Karpas-422 (cell line): ENCODE results near the gene FHIT. TPM values are rescaled to one million over a fixed set of nuclear protein-coding genes. Genes with fewer than 3 reads are reported as not detected.

ENCODE experiments used
- DNase-seq: peaks from one replicate; pipeline ENCODE4 v3.0.0-alpha.2; 2015
- H2AFZ ChIP-seq: fragments of 200-600 bp; sonication (generic); 2 replicates; pipeline ENCODE4 v1.6.1; 2014; ENCODE audit warnings: antibody characterized with exemption, low read length, mixed read lengths
- H3K27ac ChIP-seq: fragments of 200-600 bp; sonication (generic); 2 replicates; pipeline ENCODE4 v1.5.1; 2014; ENCODE audit warnings: mild to moderate bottlenecking, low read length, moderate library complexity
- H3K27me3 ChIP-seq: fragments of 200-600 bp; sonication (generic); 2 replicates; pipeline ENCODE4 v1.6.1; 2014; ENCODE audit warnings: low read length, mixed read lengths
- H3K36me3 ChIP-seq: fragments of 200-600 bp; sonication (generic); 2 replicates; pipeline ENCODE4 v1.6.1; 2014; ENCODE audit warnings: low read length, mixed read lengths; ENCODE audit not compliant: insufficient read depth
- H3K4me1 ChIP-seq: fragments of 200-600 bp; sonication (generic); 2 replicates; pipeline ENCODE4 v1.6.1; 2014; ENCODE audit warnings: mild to moderate bottlenecking, low read length, mixed read lengths
- H3K4me2 ChIP-seq: fragments of 200-600 bp; sonication (generic); 2 replicates; pipeline ENCODE4 v1.6.1; 2014; ENCODE audit warnings: low read length, low read depth, mild to moderate bottlenecking; ENCODE audit not compliant: poor library complexity, severe bottlenecking
- H3K4me3 ChIP-seq: fragments of 200-600 bp; sonication (generic); 2 replicates; pipeline ENCODE4 v1.5.1; 2014; ENCODE audit warnings: mild to moderate bottlenecking, antibody characterized with exemption, low read length, mixed read lengths
- H3K79me2 ChIP-seq: fragments of 200-600 bp; sonication (generic); 2 replicates; pipeline ENCODE4 v1.6.1; 2014; ENCODE audit warnings: mild to moderate bottlenecking, low read length, mixed read lengths
- H3K9ac ChIP-seq: fragments of 200-600 bp; sonication (generic); 2 replicates; pipeline ENCODE4 v1.6.0; 2014; ENCODE audit warnings: low read length
- H3K9me2 ChIP-seq: fragments of 200-600 bp; sonication (generic), shearing (Covaris generic); replicated peaks from 2 replicates; pipeline ENCODE4 v1.6.0; 2014; ENCODE audit warnings: mild to moderate bottlenecking, low read length, moderate library complexity; ENCODE audit not compliant: insufficient read depth
- H3K9me3 ChIP-seq: fragments of 300-700, 200-600 bp; sonication (generic); 2 replicates; pipeline ENCODE4 v1.6.1; 2014; ENCODE audit warnings: low read length, mixed read lengths
- H4K20me1 ChIP-seq: fragments of 200-600 bp; sonication (generic); 2 replicates; pipeline ENCODE4 v1.6.1; 2014; ENCODE audit warnings: mild to moderate bottlenecking, antibody characterized with exemption, low read length, low read depth; ENCODE audit not compliant: insufficient read depth
- total RNA-seq: library from RNA; depleted of rRNA; stranded (reverse); fragments of >200 nt; shearing (Covaris generic); gene quantifications from 2 replicates; pipeline ENCODE4 v1.2.3, GENCODE V29; 2014; ENCODE audit warnings: low replicate concordance

FHIT gene
- total RNA-seq, 1 experiment from 2014 or later: not detected

DNA sequence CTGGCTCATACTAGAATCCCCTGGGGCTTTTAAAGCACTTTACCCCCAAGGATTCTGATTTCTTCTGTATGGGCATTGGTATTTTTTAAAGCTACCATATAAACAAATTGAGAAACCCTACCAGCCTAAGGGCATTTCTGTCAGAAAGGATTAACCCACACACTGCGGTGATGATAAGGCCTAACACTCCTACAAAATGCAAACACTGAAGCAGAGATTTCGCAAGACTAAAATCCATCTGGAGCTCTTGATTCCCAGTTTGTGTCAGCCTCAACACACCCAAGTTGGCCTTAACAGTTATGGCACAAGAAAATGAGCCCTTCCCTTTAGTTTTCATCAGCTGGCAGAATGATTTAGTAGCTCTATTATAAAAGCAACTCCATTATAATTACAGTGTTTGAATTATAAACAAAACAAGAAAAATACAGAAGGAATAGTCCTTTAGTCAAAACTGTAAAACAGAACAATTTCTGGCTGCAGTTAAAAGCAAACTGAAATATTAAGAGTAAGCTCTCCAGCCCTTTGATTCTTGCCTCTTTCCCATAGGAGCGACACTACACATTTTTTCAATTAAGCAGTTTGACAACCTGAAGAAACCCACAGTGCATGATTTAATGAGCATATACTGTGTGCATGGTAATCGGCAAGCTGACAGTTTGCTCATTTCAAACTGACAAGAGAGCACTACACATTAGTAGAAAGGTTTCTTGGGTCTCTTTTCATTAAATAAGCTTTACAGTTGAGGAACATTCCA is 441.2 kb downstream of the FHIT start:
- H3K36me3 ChIP-seq: no peaks in the 10 kb centered on the region; the same call in 1 of the 2 replicates
- no peak overlapping the region for H3K4me2 ChIP-seq
- H3K27me3 ChIP-seq: no peaks in the 10 kb centered on the region
- no peak overlapping the region for H2AFZ ChIP-seq
- no peak for DNase-seq
- no peak overlapping the region for H3K9ac ChIP-seq
- H3K9me3 ChIP-seq: peaks cover 27% of the 10 kb centered on the region
- no peaks in the 10 kb centered on the region for H3K4me1 ChIP-seq
- H4K20me1 ChIP-seq: no peaks in the 10 kb centered on the region
- no peak overlapping the region for H3K27ac ChIP-seq
- H3K9me2 ChIP-seq: no peaks in the 10 kb centered on the region
- H3K4me3 ChIP-seq: no peak overlapping the region
- H3K79me2 ChIP-seq: no peaks in the 10 kb centered on the region

- no peak overlapping the region for H3K4me2 ChIP-seq
- H3K9ac ChIP-seq: no peak overlapping the region
- H3K9me3 ChIP-seq: peaks cover 26% of the 10 kb centered on the region
- H3K4me3 ChIP-seq: no peak overlapping the region
- H3K27ac ChIP-seq: no peak overlapping the region
- no peak overlapping the region for H2AFZ ChIP-seq
- H3K9me2 ChIP-seq: no peaks in the 10 kb centered on the region
- H3K4me1 ChIP-seq: no peaks in the 10 kb centered on the region
- no peaks in the 10 kb centered on the region for H4K20me1 ChIP-seq
- H3K27me3 ChIP-seq: no peaks in the 10 kb centered on the region
- H3K79me2 ChIP-seq: no peaks in the 10 kb centered on the region
- DNase-seq: no peak
- no peaks in the 10 kb centered on the region; the same call in 1 of the 2 replicates for H3K36me3 ChIP-seq
Measured at GRCh38 chr3:60803216-60804173, 447.8 kb downstream of the FHIT start.

DNA sequence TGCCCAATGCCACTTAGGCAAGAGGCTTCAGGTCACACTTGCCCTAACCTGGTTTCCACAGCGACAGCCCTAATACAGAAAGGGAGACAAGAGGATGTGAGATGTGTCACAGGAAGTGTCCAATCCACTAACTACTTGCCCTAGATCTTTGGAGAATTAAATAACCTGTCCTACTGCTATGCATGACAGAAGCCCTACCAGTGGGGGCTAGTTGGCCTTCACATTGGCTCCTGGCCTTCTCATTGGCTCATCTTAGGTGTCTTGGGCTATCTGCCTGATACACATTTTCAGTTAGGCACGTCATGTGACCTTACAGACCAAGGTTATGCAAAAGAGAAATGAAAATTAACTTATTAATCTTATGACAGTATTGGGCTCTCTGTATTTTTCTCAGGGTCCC is 449.9 kb downstream of the FHIT start:
- no peaks in the 10 kb centered on the region for H3K36me3 ChIP-seq
- H3K27ac ChIP-seq: no peak overlapping the region
- H3K4me3 ChIP-seq: no peak overlapping the region
- H3K9me2 ChIP-seq: no peaks in the 10 kb centered on the region
- H3K27me3 ChIP-seq: no peaks in the 10 kb centered on the region
- peaks cover 16% of the 10 kb centered on the region for H3K9me3 ChIP-seq
- no peaks in the 10 kb centered on the region for H3K79me2 ChIP-seq
- no peak overlapping the region for H3K4me2 ChIP-seq
- H4K20me1 ChIP-seq: no peaks in the 10 kb centered on the region
- H3K4me1 ChIP-seq: no peaks in the 10 kb centered on the region
- no peak overlapping the region for H3K9ac ChIP-seq
- no peak for DNase-seq
- H2AFZ ChIP-seq: no peak overlapping the region

- Histone ChIP-seq H3K4me1 (no peaks in the 10 kb centered on the region), H3K4me2 (no peak overlapping the region)
Measured at GRCh38 chr3:60798456-60798855, 452.8 kb downstream of the FHIT start.

GRCh38 chr3:60792249-60792852 is 458.9 kb downstream of the FHIT start:
- H3K9me2 ChIP-seq: no peaks in the 10 kb centered on the region
- H3K79me2 ChIP-seq: no peaks in the 10 kb centered on the region
- no peak overlapping the region for H3K4me3 ChIP-seq
- H3K27ac ChIP-seq: no peak overlapping the region
- H3K36me3 ChIP-seq: no peaks in the 10 kb centered on the region
- H3K4me1 ChIP-seq: no peaks in the 10 kb centered on the region
- no peak for DNase-seq
- no peak overlapping the region for H2AFZ ChIP-seq
- H4K20me1 ChIP-seq: no peaks in the 10 kb centered on the region
- peaks cover 15% of the 10 kb centered on the region for H3K9me3 ChIP-seq
- no peaks in the 10 kb centered on the region for H3K27me3 ChIP-seq
- no peak overlapping the region for H3K4me2 ChIP-seq
- H3K9ac ChIP-seq: no peak overlapping the region

More at GRCh38 chr3:60798456-60798855, 452.8 kb downstream of the FHIT start:
- Histone ChIP-seq H4K20me1 (no peaks in the 10 kb centered on the region), H3K9ac (no peak overlapping the region), H3K79me2 (no peaks in the 10 kb centered on the region), H3K27me3 (no peaks in the 10 kb centered on the region), H3K4me3 (no peak overlapping the region), H3K36me3 (no peaks in the 10 kb centered on the region), H2AFZ (no peak overlapping the region), H3K27ac (no peak overlapping the region), H3K9me3 (peaks cover 7% of the 10 kb centered on the region), H3K9me2 (no peaks in the 10 kb centered on the region)
- DNase-seq: no peak

DNA sequence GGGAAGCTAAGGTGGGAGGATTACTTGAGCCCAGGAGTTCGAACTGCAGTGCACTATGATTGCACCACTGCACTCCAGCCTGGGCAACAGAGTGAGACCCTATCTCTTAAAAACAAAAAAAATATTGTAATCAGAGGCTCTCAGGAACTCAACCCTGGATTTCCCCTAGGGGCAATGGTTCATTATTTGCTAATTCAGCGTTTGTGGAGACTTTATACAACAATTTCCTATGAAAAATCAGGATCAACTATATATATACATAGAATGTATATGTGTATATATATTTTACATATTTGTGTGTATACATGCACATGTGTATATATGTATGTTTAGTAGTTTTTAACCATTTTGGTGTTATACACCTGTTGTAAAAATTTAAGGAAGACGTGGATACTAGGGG is 463.1 kb downstream of the FHIT start:
- no peak overlapping the region for H3K9ac ChIP-seq
- H3K9me3 ChIP-seq: peaks cover 22% of the 10 kb centered on the region
- no peak overlapping the region for H3K27ac ChIP-seq
- H2AFZ ChIP-seq: no peak overlapping the region
- no peak overlapping the region for H3K4me2 ChIP-seq
- H3K4me1 ChIP-seq: no peaks in the 10 kb centered on the region
- H3K27me3 ChIP-seq: no peaks in the 10 kb centered on the region
- no peaks in the 10 kb centered on the region for H3K36me3 ChIP-seq
- no peaks in the 10 kb centered on the region for H4K20me1 ChIP-seq
- H3K9me2 ChIP-seq: no peaks in the 10 kb centered on the region
- H3K79me2 ChIP-seq: no peaks in the 10 kb centered on the region
- H3K4me3 ChIP-seq: no peak overlapping the region
- no peak for DNase-seq

GRCh38 chr3:60781935-60782334 is 469.3 kb downstream of the FHIT start:
- H3K79me2 ChIP-seq: no peaks in the 10 kb centered on the region
- no peak overlapping the region for H3K4me3 ChIP-seq
- no peak overlapping the region for H3K4me2 ChIP-seq
- H4K20me1 ChIP-seq: no peaks in the 10 kb centered on the region
- H3K9me2 ChIP-seq: no peaks in the 10 kb centered on the region
- H3K36me3 ChIP-seq: no peaks in the 10 kb centered on the region
- H3K9me3 ChIP-seq: peaks cover 13% of the 10 kb centered on the region; the same call in 1 of the 2 replicates
- H3K27me3 ChIP-seq: no peaks in the 10 kb centered on the region
- no peak overlapping the region for H2AFZ ChIP-seq
- H3K27ac ChIP-seq: no peak overlapping the region
- H3K9ac ChIP-seq: no peak overlapping the region
- no peak for DNase-seq
- H3K4me1 ChIP-seq: no peaks in the 10 kb centered on the region

- no peak for DNase-seq
- no peaks in the 10 kb centered on the region for H3K36me3 ChIP-seq
- no peaks in the 10 kb centered on the region for H3K4me1 ChIP-seq
- no peaks in the 10 kb centered on the region for H4K20me1 ChIP-seq
- no peak overlapping the region for H3K9ac ChIP-seq
- H3K27ac ChIP-seq: no peak overlapping the region
- H3K9me3 ChIP-seq: peaks cover 9% of the 10 kb centered on the region; the same call in 1 of the 2 replicates
- H3K9me2 ChIP-seq: no peaks in the 10 kb centered on the region
- no peaks in the 10 kb centered on the region for H3K27me3 ChIP-seq
- no peaks in the 10 kb centered on the region for H3K79me2 ChIP-seq
- no peak overlapping the region for H3K4me3 ChIP-seq
- no peak overlapping the region for H3K4me2 ChIP-seq
- no peak overlapping the region for H2AFZ ChIP-seq
Measured at GRCh38 chr3:60779637-60780036, 471.6 kb downstream of the FHIT start.
